Measurements from ENCODE around the gene DNM3.
"Not testable (repeated sequence)": the region's sequence is repeated elsewhere in the genome, so short reads cannot be mapped to it uniquely, and the experiment has no call there.

DNM3 gene

GRCh38 chr1:171985639-171986038 is 144.3 kb downstream of the DNM3 start:
- DNase-seq = no peak

DNA sequence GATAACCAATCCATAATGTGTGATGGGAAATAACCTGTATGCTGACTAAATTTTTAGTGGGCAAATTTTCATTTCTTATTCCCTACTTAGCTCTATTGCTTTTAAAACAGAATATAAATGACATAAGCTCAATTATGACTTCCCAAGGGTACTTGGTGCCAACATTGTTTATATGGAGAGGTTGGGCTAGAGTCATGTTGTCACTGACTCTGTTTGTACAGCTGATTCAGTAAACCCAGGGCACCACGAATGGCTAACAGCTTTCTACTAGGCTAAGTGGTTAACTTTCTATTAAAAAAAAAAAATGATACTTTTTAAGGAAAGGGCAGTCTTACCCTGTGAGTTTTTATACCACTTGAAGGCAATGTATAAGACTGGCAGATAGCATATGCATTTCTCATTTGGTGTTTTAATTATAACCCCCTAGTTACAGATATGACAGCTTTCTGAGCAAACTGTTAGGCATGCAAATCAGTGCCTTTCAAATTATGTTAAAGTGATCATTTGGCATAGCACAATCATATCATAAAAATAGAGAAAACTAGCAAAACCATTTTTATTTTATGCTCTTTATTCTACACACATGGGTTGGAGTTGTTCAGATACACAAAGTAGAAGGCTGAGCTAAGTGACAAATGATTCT is 147.1 kb downstream of the DNM3 start:
- DNase-seq = peak; percentile 9

GRCh38 chr1:171990371-171990770 is 149.1 kb downstream of the DNM3 start:
- no peak for DNase-seq

DNA sequence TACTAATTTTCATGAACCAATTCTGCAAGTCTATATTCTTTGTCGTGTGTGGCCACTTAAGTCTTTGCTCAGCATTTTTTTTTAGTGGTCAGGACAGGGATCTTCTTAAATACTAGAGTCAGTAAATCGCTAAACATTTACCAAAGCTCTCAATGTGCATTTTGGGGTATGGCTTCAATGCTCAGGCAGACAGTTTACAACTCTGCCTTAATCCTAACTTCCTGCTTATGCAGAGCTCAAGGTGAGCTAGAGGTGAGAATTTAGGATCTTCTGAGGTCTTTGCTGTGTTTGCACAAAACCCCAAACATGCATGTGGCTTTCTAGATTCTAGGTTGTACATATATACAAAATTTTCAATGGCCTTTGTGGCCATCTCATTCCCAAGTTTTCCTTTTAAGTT is 153.0 kb downstream of the DNM3 start:
- DNase-seq = no peak

- DNase-seq = no peak
These were observed 154.3 kb downstream of the DNM3 start for GRCh38 chr1:171995573-171995972.

DNA sequence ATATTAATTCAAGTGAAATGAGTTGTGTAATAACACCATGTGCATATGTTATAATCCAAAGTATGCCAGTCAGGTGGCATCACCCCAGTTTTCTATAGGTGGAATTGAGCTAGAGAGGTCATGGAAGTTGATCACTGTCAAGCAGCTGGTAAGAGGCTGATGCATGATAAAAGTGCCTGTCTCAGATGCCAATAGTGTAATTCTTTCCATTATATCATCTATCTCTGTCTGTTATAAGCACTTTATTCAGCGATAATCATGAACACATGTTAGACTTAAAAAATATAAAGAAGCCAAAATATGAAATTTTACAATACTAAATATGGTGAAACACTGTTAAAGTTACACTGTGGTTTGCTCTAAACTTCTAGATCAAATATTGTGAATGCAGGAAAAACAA is 156.6 kb downstream of the DNM3 start:
- DNase-seq = no peak

GRCh38 chr1:171998711-171999110 is 157.4 kb downstream of the DNM3 start:
- no peak for DNase-seq

GRCh38 chr1:171999756-172000155 is 158.5 kb downstream of the DNM3 start:
- DNase-seq = no peak

GRCh38 chr1:172001288-172001687 is 160.0 kb downstream of the DNM3 start:
- DNase-seq = no peak

GRCh38 chr1:172002725-172003345 is 161.5 kb downstream of the DNM3 start:
- DNase-seq = peak; percentile 19

- no peak for DNase-seq
These were observed 162.7 kb downstream of the DNM3 start for GRCh38 chr1:172003766-172004530.

DNA sequence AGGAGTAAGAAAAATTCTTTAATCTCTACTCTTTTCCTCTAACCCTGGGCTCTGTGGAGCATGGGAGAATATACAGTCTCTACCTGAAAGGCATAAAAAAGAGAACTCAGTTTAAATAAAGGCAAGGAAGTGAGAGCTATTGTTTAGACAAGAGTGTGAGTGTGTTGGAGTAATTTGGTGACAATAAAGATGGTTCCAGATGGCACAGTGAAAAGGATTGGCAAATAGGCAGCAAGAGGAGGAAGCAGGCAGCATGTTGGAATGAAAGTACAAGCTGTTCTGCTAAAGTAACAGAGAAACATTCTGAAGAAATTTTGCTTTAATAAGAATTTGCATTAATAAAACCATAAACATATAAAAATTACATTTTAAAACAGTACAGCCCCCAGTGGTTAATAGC is 163.4 kb downstream of the DNM3 start:
- no peak for DNase-seq

DNA sequence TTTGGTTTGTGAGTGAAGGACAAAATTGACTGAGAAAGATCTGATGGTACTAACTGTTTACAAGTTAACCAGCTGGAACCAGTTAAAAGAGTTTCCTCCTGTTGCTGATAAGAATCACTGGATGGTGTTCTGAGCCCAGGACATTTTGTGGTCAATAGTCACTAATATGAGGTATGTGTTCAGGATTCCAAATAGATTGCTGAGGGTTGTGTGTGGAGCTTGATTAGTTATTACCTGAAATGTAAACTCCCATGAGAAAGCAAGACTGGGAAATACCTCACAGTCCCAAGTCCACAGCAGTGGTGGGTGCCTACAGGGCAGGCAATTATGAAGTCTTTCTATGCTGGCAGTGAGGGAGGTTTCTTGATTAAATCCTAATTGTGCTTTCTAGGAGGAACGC is 164.6 kb downstream of the DNM3 start:
- no peak for DNase-seq

- DNase-seq = no peak
These were observed 165.4 kb downstream of the DNM3 start for GRCh38 chr1:172006660-172007059.

GRCh38 chr1:172018727-172019311 is 177.5 kb downstream of the DNM3 start:
- no peak for DNase-seq

DNA sequence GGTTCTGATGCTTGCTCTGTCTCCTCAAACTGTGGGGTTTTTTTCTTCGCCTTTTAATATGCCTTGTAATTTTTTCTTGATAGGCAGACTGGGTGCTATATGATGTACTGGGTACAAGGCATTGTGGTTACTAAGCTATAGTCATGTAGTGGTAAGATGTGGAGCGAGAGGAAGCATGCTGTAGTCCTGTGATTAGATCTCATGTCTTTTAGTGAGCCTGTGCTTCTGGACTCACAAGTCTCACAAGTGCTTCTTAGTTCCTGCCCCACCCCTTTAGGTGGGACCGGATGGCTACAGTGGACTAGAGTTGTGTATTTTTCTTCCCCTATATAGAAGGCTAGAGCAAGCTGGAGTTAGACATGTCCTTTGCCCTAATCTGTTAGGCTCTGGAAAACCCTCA is 178.7 kb downstream of the DNM3 start:
- DNase-seq = no peak

DNA sequence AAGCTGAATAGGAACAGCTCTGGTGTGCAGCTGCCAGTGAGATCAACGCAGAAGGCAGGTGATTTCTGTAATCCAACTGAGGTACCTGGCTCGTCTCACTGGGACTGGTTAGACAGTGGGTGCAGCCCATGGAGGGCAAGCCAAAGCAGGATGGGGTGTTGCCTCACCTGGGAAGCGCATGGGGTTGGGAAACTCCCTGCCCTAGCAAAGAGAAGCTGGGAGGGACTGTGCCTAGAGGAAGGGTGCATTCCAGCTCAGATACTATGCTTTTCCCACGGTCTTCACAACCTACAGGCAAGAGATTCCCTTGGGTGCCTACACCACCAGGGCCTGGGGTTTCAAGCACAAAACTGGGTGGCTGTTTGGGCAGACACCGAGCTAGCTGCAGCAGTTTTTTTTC is 183.2 kb downstream of the DNM3 start:
- DNase-seq = no peak

DNA sequence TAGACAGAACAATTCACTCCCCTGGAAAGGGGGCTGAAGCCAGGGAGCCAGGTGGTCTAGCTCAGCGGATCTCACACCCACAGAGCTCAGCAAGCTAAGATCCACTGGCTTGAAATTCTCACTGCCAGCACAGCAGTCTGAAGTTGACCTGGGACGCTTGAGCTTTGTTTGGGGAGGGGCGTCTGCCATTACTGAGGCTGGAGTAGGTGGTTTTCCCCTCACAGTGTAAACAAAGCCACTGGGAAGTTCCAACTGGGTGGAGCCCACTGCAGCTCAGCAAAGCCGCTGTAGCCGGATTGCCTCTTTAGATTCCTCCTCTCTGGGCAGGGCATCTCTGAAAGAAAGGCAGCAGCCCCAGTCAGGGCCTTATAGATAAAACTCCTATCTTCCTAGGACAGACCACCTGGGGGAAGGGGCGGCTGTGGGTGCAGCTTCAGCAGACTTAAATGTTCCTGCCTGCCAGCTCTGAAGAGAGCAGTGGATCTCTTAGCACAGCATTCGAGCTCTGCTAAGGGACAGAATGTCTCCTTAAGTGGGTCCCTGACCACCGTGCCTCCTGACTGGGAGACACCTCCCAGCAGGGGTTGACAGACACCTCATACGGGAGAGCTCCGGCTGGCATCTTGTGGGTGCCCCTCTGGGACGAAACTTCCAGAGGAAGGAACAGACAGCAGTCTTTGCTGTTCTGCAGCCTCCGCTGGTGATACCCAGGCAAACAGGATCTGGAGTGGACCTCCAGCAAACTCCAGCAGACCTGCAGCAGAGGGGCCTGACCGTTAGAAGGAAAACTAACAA is 183.8 kb downstream of the DNM3 start:
- not testable (repeated sequence) for DNase-seq

DNA sequence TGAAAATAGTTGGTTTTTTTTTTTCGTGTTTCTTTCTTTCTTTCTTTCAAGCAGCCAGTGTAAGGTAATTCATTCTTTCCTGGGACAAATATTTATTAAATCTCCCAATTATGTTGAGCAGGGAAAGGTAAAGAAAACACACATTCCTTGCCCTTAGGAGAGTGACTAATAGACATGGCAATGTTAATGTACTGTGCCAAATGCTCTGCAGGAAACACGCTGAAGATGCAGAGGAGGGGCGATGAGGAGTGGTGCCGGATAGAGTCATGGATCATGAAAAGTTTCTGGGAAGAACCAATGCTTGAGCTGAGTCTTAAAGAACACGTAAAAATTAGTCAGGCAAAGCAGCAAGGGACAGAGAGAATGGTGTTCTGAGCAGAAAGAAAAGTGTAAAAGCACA is 199.2 kb downstream of the DNM3 start:
- no peak for DNase-seq

- no peak for DNase-seq
These were observed 199.8 kb downstream of the DNM3 start for GRCh38 chr1:172041102-172041501.

- no peak for DNase-seq
These were observed 200.4 kb downstream of the DNM3 start for GRCh38 chr1:172041742-172042141.

GRCh38 chr1:172043900-172044299 is 202.6 kb downstream of the DNM3 start:
- DNase-seq = no peak

DNA sequence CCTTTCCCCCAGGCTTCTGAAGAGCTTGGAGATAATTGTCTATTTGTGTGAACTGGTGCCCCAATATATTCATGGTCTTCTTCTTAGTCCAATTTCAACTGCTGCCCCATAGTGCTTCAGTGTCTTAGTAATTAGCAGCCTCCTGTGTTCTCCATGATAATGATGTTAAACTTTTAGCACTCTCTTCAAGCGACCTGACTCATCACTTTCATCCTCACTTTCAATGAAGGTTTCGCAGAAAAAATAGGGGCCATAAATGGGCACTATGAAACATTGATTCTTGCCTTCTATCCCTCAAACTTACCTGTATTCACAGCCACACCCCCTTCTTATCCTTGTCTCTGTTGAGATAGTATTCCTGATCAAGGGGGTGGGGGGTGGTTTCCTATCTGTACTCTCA is 210.6 kb downstream of the DNM3 start:
- DNase-seq = no peak

All from COR-L47 (cell line).